ENCODE results near the gene FAM184B.

Gene FAM184B

DNA sequence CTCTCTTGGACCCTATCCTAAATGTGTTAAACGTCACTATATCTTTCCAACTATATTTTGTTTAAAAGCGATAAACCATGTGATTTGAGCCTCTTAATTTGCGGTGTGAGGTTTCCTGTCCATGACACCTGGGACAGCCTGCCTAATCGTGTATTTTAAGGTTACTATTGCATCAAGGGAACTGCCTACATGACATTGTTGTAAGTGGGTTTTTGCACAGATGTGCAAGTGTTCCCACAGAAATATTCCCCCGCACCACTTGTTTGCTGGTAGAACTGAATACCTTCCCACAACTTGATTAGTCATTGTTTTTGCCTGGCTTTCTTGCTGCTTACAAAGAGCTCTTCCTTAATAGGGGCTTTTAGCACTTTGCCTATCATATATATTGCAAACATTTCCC lies 5.1 kb upstream of the FAM184B start:
- Histone ChIP-seq H2AK5ac (ENCODE audit: low read length, severe bottlenecking) (no peak overlapping the region), H3K79me1 (replicated peaks; ENCODE audit: low read length, poor library complexity, severe bottlenecking) (peaks cover 5% of the 10 kb centered on the region), H3K18ac (ENCODE audit: low read depth in 1 of 2, low read length in 2 of 2) (no peak overlapping the region), H2BK5ac (ENCODE audit: low read depth, low read length, poor library complexity, severe bottlenecking) (no peak overlapping the region), H3K9ac (ENCODE audit: low read length) (no peak overlapping the region), H2BK15ac (ENCODE audit: low read depth, poor library complexity, severe bottlenecking) (no peak overlapping the region), H3K27ac (ENCODE audit: low read length, poor library complexity, severe bottlenecking) (no peak overlapping the region), H4K8ac (ENCODE audit: low read length) (no peak overlapping the region), H2BK120ac (ENCODE audit: low read depth, low read length) (no peak overlapping the region), H3K4ac (ENCODE audit: low read depth in 1 of 2, low read length in 2 of 2) (no peak overlapping the region), H3K27me3 (ENCODE audit: control insufficient read depth in 1 of 2, insufficient read depth in 1 of 2, low read length in 2 of 2) (peaks cover 9 to 10% of the 10 kb centered on the region in 2 experiments), H3K36me3 (ENCODE audit: control insufficient read depth in 1 of 2, insufficient read depth in 2 of 2, low read depth in 1 of 2, low read length in 2 of 2) (no peaks in the 10 kb centered on the region), H3K23ac (ENCODE audit: low read length in 2 of 2) (no peak overlapping the region), H3K14ac (ENCODE audit: low read length in 2 of 2) (no peak overlapping the region), H2AFZ (ENCODE audit: low read depth, low read length) (no peak overlapping the region), H2BK12ac (ENCODE audit: low read length in 2 of 2) (no peak overlapping the region), H3K4me2 (ENCODE audit: low read length, poor library complexity, severe bottlenecking) (no peak overlapping the region), H4K91ac (ENCODE audit: low read length) (no peak overlapping the region), H3K4me1 (ENCODE audit: control insufficient read depth, insufficient read depth, low read depth, low read length) (peaks cover 3% of the 10 kb centered on the region), H3K4me3 (ENCODE audit: insufficient read depth in 1 of 2, low read depth in 1 of 2, low read length in 2 of 2) (no peak overlapping the region), H3K9me3 (ENCODE audit: control insufficient read depth, low read length) (no peaks in the 10 kb centered on the region)
- 92% methylated on average over 5 of the region's 5 CpGs for WGBS
- no peak for DNase-seq

GRCh38 chr4:17785858-17786257 lies 4.4 kb upstream of the FAM184B start:
- Histone ChIP-seq H2BK5ac (ENCODE audit: low read depth, low read length, poor library complexity, severe bottlenecking) (no peak overlapping the region), H2BK15ac (ENCODE audit: low read depth, poor library complexity, severe bottlenecking) (no peak overlapping the region), H4K8ac (ENCODE audit: low read length) (no peak overlapping the region), H3K4ac (ENCODE audit: low read depth in 1 of 2, low read length in 2 of 2) (no peak overlapping the region), H3K27ac (ENCODE audit: low read length, poor library complexity, severe bottlenecking) (no peak overlapping the region), H3K79me1 (replicated peaks; ENCODE audit: low read length, poor library complexity, severe bottlenecking) (peaks cover 4% of the 10 kb centered on the region), H3K27me3 (ENCODE audit: control insufficient read depth in 1 of 2, insufficient read depth in 1 of 2, low read length in 2 of 2) (peaks cover 15 to 16% of the 10 kb centered on the region in 2 experiments), H3K4me1 (ENCODE audit: control insufficient read depth, insufficient read depth, low read depth, low read length) (peaks cover 10% of the 10 kb centered on the region), H3K36me3 (ENCODE audit: control insufficient read depth in 1 of 2, insufficient read depth in 2 of 2, low read depth in 1 of 2, low read length in 2 of 2) (no peaks in the 10 kb centered on the region), H3K18ac (ENCODE audit: low read depth in 1 of 2, low read length in 2 of 2) (no peak overlapping the region), H2AFZ (ENCODE audit: low read depth, low read length) (no peak overlapping the region), H3K9ac (ENCODE audit: low read length) (no peak overlapping the region), H3K9me3 (ENCODE audit: control insufficient read depth, low read length) (no peaks in the 10 kb centered on the region), H2BK12ac (ENCODE audit: low read length in 2 of 2) (no peak overlapping the region), H2AK5ac (ENCODE audit: low read length, severe bottlenecking) (no peak overlapping the region), H2BK120ac (ENCODE audit: low read depth, low read length) (no peak overlapping the region), H3K14ac (ENCODE audit: low read length in 2 of 2) (no peak overlapping the region), H3K4me3 (ENCODE audit: insufficient read depth in 1 of 2, low read depth in 1 of 2, low read length in 2 of 2) (no peak overlapping the region), H3K23ac (ENCODE audit: low read length in 2 of 2) (no peak overlapping the region), H3K4me2 (ENCODE audit: low read length, poor library complexity, severe bottlenecking) (no peak overlapping the region), H4K91ac (ENCODE audit: low read length) (no peak overlapping the region)
- DNase-seq = no peak
- WGBS = 76% methylated on average over 3 of the region's 5 CpGs

GRCh38 chr4:17780501-17781299 lies 721 bp downstream of the FAM184B start:
- Histone ChIP-seq H3K79me1 (replicated peaks; ENCODE audit: low read length, poor library complexity, severe bottlenecking) (no peaks in the 10 kb centered on the region), H3K4me3 (ENCODE audit: insufficient read depth in 1 of 2, low read depth in 1 of 2, low read length in 2 of 2) (peak overlapping the region; percentile 47 to 75), H3K4ac (ENCODE audit: low read depth in 1 of 2, low read length in 2 of 2) (no peak overlapping the region), H3K27ac (ENCODE audit: low read length, poor library complexity, severe bottlenecking) (no peak overlapping the region), H2BK5ac (ENCODE audit: low read depth, low read length, poor library complexity, severe bottlenecking) (no peak overlapping the region), H2BK15ac (ENCODE audit: low read depth, poor library complexity, severe bottlenecking) (no peak overlapping the region), H3K23ac (ENCODE audit: low read length in 2 of 2) (no peak overlapping the region), H2BK12ac (ENCODE audit: low read length in 2 of 2) (no peak overlapping the region), H3K36me3 (ENCODE audit: control insufficient read depth in 1 of 2, insufficient read depth in 2 of 2, low read depth in 1 of 2, low read length in 2 of 2) (no peaks in the 10 kb centered on the region), H2BK120ac (ENCODE audit: low read depth, low read length) (no peak overlapping the region), H2AFZ (ENCODE audit: low read depth, low read length) (no peak overlapping the region), H3K4me1 (ENCODE audit: control insufficient read depth, insufficient read depth, low read depth, low read length) (peaks cover 14% of the 10 kb centered on the region), H3K9ac (ENCODE audit: low read length) (peak overlapping the region; percentile 43), H2AK5ac (ENCODE audit: low read length, severe bottlenecking) (no peak overlapping the region), H3K4me2 (ENCODE audit: low read length, poor library complexity, severe bottlenecking) (peak overlapping the region; percentile 91), H4K8ac (ENCODE audit: low read length) (no peak overlapping the region), H3K14ac (ENCODE audit: low read length in 2 of 2) (no peak overlapping the region), H3K9me3 (ENCODE audit: control insufficient read depth, low read length) (no peaks in the 10 kb centered on the region), H4K91ac (ENCODE audit: low read length) (no peak overlapping the region), H3K27me3 (ENCODE audit: control insufficient read depth in 1 of 2, insufficient read depth in 1 of 2, low read length in 2 of 2) (peaks cover 31% of the 10 kb centered on the region in 2 experiments), H3K18ac (ENCODE audit: low read depth in 1 of 2, low read length in 2 of 2) (no peak overlapping the region)
- DNase-seq = peak; percentile 2
- 26% methylated on average over 29 of the region's 31 CpGs for WGBS

DNA sequence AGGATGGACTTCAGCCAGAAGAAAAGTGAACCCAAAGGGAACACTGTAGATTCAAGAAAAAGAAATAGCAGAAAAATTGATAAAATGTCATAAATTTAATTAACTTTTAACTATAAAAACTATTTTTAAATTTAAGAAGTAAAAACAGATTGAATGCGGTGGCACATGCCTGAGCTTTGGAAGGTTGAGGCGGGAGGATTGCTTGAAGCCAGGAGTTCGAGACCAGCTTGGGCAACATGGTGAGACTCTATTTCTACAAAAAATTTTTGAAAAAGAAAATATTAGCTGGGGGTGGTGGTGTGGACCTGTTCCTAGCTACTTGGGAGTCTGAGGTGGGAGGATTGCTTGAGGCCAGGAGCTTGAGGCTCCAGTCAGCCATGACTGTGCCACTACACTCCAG lies 3.0 kb downstream of the FAM184B start:
- Histone ChIP-seq H2BK5ac (ENCODE audit: low read depth, low read length, poor library complexity, severe bottlenecking) (no peak overlapping the region), H3K23ac (ENCODE audit: low read length in 2 of 2) (no peak overlapping the region), H2AFZ (ENCODE audit: low read depth, low read length) (no peak overlapping the region), H3K27ac (ENCODE audit: low read length, poor library complexity, severe bottlenecking) (no peak overlapping the region), H4K91ac (ENCODE audit: low read length) (no peak overlapping the region), H3K4me3 (ENCODE audit: insufficient read depth in 1 of 2, low read depth in 1 of 2, low read length in 2 of 2) (no peak overlapping the region), H3K9ac (ENCODE audit: low read length) (no peak overlapping the region), H2BK15ac (ENCODE audit: low read depth, poor library complexity, severe bottlenecking) (no peak overlapping the region), H3K79me1 (replicated peaks; ENCODE audit: low read length, poor library complexity, severe bottlenecking) (no peaks in the 10 kb centered on the region), H3K18ac (ENCODE audit: low read depth in 1 of 2, low read length in 2 of 2) (no peak overlapping the region), H3K4me2 (ENCODE audit: low read length, poor library complexity, severe bottlenecking) (no peak overlapping the region), H2AK5ac (ENCODE audit: low read length, severe bottlenecking) (no peak overlapping the region), H3K14ac (ENCODE audit: low read length in 2 of 2) (no peak overlapping the region), H2BK120ac (ENCODE audit: low read depth, low read length) (no peak overlapping the region), H3K4ac (ENCODE audit: low read depth in 1 of 2, low read length in 2 of 2) (no peak overlapping the region), H4K8ac (ENCODE audit: low read length) (no peak overlapping the region), H3K4me1 (ENCODE audit: control insufficient read depth, insufficient read depth, low read depth, low read length) (peaks cover 14% of the 10 kb centered on the region), H3K27me3 (ENCODE audit: control insufficient read depth in 1 of 2, insufficient read depth in 1 of 2, low read length in 2 of 2) (peaks cover 31% of the 10 kb centered on the region in 2 experiments), H2BK12ac (ENCODE audit: low read length in 2 of 2) (no peak overlapping the region), H3K9me3 (ENCODE audit: control insufficient read depth, low read length) (no peaks in the 10 kb centered on the region), H3K36me3 (ENCODE audit: control insufficient read depth in 1 of 2, insufficient read depth in 2 of 2, low read depth in 1 of 2, low read length in 2 of 2) (no peaks in the 10 kb centered on the region)
- 72% methylated on average over 3 of the region's 3 CpGs for WGBS
- DNase-seq = no peak
